Left ventricle myocardium inferior (tissue), 1 donor: ENCODE measurements around the gene ELMO1. TPM values are rescaled to one million over a fixed set of nuclear protein-coding genes. Genes with fewer than 3 reads are reported as not detected.
A peak's percentile ranks its signal among the peaks of the same experiment; 100 is the strongest.

ENCODE experiments used
- DNase-seq: peaks from one replicate; pipeline ENCODE4 v3.0.0-alpha.2; 2020
- H3K27ac ChIP-seq: fragments of 200-600 bp; replicated peaks from 2 replicates; pipeline ENCODE4 v1.8.0; 2021
- H3K27me3 ChIP-seq: fragments of 200-600 bp; 2 replicates; pipeline ENCODE4 v1.8.0; 2021; ENCODE audit warnings: low read depth
- H3K36me3 ChIP-seq: fragments of 200-600 bp; 2 replicates; pipeline ENCODE4 v1.8.0; 2021
- H3K4me1 ChIP-seq: fragments of 200-600 bp; 2 replicates; pipeline ENCODE4 v1.8.0; 2021
- H3K4me3 ChIP-seq: fragments of 200-600 bp; 2 replicates; pipeline ENCODE4 v1.8.0; 2021; ENCODE audit warnings: mild to moderate bottlenecking, moderate library complexity
- H3K9me3 ChIP-seq: fragments of 200-600 bp; replicated peaks from 2 replicates; pipeline ENCODE4 v1.8.0; 2021
- intact Hi-C: fragments of 100-400 bp; cut with micrococcal nuclease; formaldehyde crosslinking; loops from one replicate; pipeline ENCODE4 v1.11.0; 2022
- total RNA-seq: library from RNA; stranded (reverse); fragmentation: NEBNext Ultra II Directional; extraction: Animal tissue kit (Norgen Biotek cat#: 25700); gene quantifications from one replicate; pipeline ENCODE4 v1.2.1, GENCODE V29; 2021
- TF ChIP-seq, protein P1 (sequence below): fragments of 200-600 bp; IDR thresholded peaks from 2 replicates; pipeline ENCODE4 v1.8.0; 2021; ENCODE audit warnings: antibody characterized with exemption, mild to moderate bottlenecking, borderline replicate concordance
- donor health status: DM: no; HTN: yes; CAD: no; lungs with severe emphysema.

The ELMO1 gene
- total RNA-seq, 1 donor from 2014 or later: 10.0 TPM

DNA sequence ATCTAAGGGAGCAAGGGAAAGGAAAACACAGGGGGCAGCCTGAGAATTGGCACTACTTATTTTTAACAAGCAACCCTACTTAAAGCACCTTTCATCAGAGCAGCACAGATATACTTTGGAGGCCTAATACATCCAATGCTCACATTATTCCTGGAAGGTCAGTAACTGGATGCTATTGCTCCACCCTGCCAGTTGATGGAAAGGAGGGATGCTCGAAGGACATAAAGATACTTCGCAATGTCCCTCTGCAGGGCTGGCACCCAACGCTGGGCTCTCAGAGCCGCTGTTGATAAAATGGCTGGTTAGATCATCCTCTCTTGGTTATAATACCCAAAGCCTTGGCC, 416.4 kb downstream of the ELMO1 start:
- Histone ChIP-seq H3K4me1 (peaks cover 26% of the 10 kb centered on the region), H3K9me3 (no peaks in the 10 kb centered on the region)

DNA sequence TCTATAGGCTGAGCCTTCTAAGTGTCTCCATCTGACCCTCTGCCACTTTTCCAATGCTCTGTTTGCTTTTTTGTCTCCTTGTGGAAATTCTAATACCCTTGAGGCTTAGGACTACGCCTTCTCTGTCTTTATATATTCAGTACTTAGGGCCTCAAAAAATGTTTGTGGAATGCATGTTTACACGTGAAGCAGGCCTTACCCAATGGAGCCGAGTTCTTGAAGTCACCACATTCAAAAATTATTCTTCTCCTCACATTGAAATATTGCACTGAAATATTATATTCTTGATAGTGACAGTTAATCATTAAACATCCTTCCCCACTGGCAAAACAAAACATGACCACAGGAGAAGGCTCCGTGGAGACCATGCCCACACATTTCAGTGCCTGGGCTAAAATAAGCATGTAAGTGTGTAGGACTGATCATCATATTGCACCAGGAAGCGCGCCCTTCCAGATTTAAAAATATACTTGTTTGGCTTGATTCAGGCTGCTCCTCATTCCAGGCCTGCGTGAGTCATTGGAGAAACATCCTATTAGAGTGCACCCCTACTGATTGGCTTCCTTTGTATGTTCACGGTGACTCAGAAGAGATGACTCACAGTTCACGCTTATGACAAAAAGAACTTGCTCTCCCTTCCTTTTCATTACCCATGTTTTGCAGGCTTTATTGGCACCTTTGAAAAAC, 416.9 kb downstream of the ELMO1 start:
- Histone ChIP-seq H3K4me1 (peaks cover 26% of the 10 kb centered on the region), H3K27ac (peak overlapping the region; percentile 75), H3K36me3 (no peaks in the 10 kb centered on the region), H3K4me3 (no peak overlapping the region), H3K27me3 (no peaks in the 10 kb centered on the region), H3K9me3 (no peaks in the 10 kb centered on the region)
- DNase-seq: peak; percentile 36
- intact Hi-C loops: no loop called here
- TF ChIP-seq, protein P1, sequence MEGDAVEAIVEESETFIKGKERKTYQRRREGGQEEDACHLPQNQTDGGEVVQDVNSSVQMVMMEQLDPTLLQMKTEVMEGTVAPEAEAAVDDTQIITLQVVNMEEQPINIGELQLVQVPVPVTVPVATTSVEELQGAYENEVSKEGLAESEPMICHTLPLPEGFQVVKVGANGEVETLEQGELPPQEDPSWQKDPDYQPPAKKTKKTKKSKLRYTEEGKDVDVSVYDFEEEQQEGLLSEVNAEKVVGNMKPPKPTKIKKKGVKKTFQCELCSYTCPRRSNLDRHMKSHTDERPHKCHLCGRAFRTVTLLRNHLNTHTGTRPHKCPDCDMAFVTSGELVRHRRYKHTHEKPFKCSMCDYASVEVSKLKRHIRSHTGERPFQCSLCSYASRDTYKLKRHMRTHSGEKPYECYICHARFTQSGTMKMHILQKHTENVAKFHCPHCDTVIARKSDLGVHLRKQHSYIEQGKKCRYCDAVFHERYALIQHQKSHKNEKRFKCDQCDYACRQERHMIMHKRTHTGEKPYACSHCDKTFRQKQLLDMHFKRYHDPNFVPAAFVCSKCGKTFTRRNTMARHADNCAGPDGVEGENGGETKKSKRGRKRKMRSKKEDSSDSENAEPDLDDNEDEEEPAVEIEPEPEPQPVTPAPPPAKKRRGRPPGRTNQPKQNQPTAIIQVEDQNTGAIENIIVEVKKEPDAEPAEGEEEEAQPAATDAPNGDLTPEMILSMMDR: no peak

More for the DNA sequence above, 416.4 kb downstream of the ELMO1 start:
- TF ChIP-seq, protein P1: no peak
- Histone ChIP-seq H3K36me3 (no peaks in the 10 kb centered on the region), H3K27ac (peak overlapping the region; percentile 75), H3K4me3 (no peak overlapping the region), H3K27me3 (no peaks in the 10 kb centered on the region)
- no peak for DNase-seq
- intact Hi-C loops: no loop called here

GRCh38 chr7:37028909-37029440, 419.7 kb downstream of the ELMO1 start:
- intact Hi-C loops: no loop called here
- DNase-seq: no peak

DNA sequence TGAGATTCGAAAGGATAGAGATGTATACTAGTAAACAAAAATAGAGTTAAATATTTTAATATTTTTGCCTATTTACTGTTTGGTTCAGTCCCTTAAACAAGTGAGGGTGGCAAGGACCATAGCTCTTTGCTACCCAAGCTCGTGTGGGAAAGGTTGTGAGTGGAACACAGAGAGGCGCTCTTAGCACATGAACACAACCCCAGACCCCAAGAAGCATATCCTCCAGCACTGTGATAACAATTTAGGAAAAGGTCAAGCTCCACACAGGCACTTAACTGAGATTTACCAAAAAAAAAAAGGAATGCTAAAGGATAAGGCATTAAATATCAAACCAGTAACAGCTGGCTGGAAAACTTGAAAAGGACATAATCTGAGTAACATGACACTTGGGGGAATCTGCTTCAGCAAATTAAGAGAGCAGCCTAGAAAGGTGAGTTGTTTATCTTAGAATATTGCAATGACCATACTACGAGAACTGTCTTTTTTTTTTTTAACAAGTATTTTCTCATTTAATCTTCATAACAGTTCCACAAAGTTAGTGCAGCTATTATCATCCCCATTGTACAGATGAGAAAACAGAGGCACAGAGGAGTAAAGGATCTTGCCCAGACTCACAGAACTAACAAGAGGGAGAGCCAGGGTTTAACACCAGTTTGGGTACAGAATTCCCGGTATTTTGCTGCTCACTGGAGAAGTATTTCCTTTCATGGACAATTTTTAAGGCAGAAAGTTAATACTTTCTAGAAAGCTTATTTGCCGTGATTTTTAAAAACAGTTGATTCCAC, 420.9 kb downstream of the ELMO1 start:
- no peaks in the 10 kb centered on the region for H3K27me3 ChIP-seq
- intact Hi-C loops: no loop called here
- TF ChIP-seq, protein P1: no peak
- no peaks in the 10 kb centered on the region for H3K9me3 ChIP-seq
- H3K4me1 ChIP-seq: peaks cover 23% of the 10 kb centered on the region
- DNase-seq: no peak
- no peak overlapping the region for H3K4me3 ChIP-seq
- H3K27ac ChIP-seq: no peak overlapping the region
- H3K36me3 ChIP-seq: no peaks in the 10 kb centered on the region

More at GRCh38 chr7:37028909-37029440, 419.7 kb downstream of the ELMO1 start:
- H3K4me1 ChIP-seq: peaks cover 26% of the 10 kb centered on the region
- H3K27ac ChIP-seq: no peak overlapping the region
- no peaks in the 10 kb centered on the region for H3K9me3 ChIP-seq
- H3K27me3 ChIP-seq: no peaks in the 10 kb centered on the region
- no peaks in the 10 kb centered on the region for H3K36me3 ChIP-seq
- TF ChIP-seq, protein P1: no peak
- no peak overlapping the region for H3K4me3 ChIP-seq

DNA sequence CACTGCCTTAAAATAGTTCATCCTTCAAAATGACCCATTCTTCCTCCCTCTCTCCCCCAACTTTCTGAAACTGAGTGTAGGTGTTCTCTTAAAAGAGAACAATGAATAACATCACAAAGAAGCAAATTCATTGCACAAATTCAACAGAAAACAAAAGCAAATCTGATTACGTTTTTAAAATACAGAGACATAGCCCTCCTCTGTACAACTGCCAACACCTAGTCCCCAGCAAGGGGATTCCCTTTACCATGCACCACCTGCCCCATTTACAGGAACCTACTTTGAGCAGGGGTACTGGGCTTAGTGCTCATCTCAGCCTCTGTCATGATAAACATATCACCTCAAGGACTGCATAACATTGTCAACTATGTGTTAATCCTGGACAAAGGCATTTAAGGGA, 421.6 kb downstream of the ELMO1 start:
- intact Hi-C loops: no loop called here
- DNase-seq: no peak
- no peak overlapping the region for H3K4me3 ChIP-seq
- TF ChIP-seq, protein P1: no peak
- peaks cover 17% of the 10 kb centered on the region for H3K4me1 ChIP-seq
- no peaks in the 10 kb centered on the region for H3K36me3 ChIP-seq
- no peaks in the 10 kb centered on the region for H3K9me3 ChIP-seq
- H3K27me3 ChIP-seq: no peaks in the 10 kb centered on the region
- H3K27ac ChIP-seq: no peak overlapping the region
